ENCODE data around the gene ABCC11. TPM values are rescaled to one million over a fixed set of nuclear protein-coding genes. Genes with fewer than 3 reads are reported as not detected.

The ABCC11 gene
- polyA plus RNA-seq (2013, experiment 1 of 2): 0.03 TPM
- 0.01 TPM for polyA plus RNA-seq (2013, experiment 2 of 2)

DNA sequence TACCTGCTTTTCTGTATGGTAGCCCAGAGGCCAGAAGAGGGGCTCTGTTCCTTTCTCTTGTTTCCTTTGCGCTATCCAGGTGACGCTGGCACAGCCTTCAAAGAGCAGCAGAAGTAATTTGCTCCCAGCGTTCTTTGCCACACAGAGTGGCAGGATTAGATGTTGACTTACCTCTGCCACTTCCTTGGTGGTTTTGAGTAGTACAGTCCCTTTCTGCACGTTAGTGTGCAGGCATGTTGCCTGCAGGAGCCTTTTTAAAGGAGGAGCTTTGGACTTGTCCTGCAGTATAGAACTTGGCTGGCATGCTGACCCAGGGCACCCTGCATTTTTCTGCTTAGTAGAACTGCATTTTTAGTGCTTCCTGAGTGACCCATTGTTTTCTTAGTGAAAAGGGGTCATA lies at the start of gene ABCC11:
ABCC11 (minus strand) TSS at position 229 of the 400 bp plus-strand sequence. CDS start 15,618 bp downstream, outside the sequence.
- Histone ChIP-seq H4K91ac (ENCODE audit: low read depth, low read length, poor library complexity) (no peak within 1 kb of the TSS), H3K23ac (ENCODE audit: low read depth, low read length, poor library complexity) (no peak within 1 kb of the TSS), H3K4me3 (ENCODE audit: low read length in 2 of 2) (no peak within 1 kb of the TSS), H2BK120ac (ENCODE audit: low read depth, low read length) (no peak within 1 kb of the TSS), H2AK5ac (ENCODE audit: low read depth, low read length) (no peak within 1 kb of the TSS), H2BK5ac (ENCODE audit: low read length) (no peak within 1 kb of the TSS), H3K4ac (ENCODE audit: low read length) (no peak within 1 kb of the TSS), H3K4me2 (ENCODE audit: insufficient read depth, low read length, poor library complexity, severe bottlenecking) (no peak within 1 kb of the TSS), H3K9me3 (replicated peaks in 1 of 2; ENCODE audit: control insufficient read depth in 2 of 2, insufficient read depth in 1 of 2, low read depth in 1 of 2, low read length in 2 of 2) (no peaks in the 10 kb centered on the region), H2BK12ac (ENCODE audit: low read length) (no peak within 1 kb of the TSS), H3K4me1 (ENCODE audit: control insufficient read depth in 2 of 2, insufficient read depth in 1 of 2, low read depth in 1 of 2, low read length in 2 of 2) (peaks cover 5 to 6% of the 10 kb centered on the region in 2 donors), H3K36me3 (replicated peaks in 1 of 2; ENCODE audit: control insufficient read depth in 2 of 2, insufficient read depth in 2 of 2, low read length in 2 of 2) (peaks cover 2 to 6% of the 10 kb centered on the region in 2 donors), H2AFZ (ENCODE audit: low read length) (no peak within 1 kb of the TSS), H3K14ac (ENCODE audit: low read length) (no peak within 1 kb of the TSS), H4K8ac (ENCODE audit: low read depth, low read length) (no peak within 1 kb of the TSS), H3K18ac (ENCODE audit: low read length) (no peak within 1 kb of the TSS), H3K27me3 (ENCODE audit: control insufficient read depth in 3 of 3, insufficient read depth in 3 of 3, low read depth in 1 of 3, low read length in 3 of 3) (no peaks in the 10 kb centered on the region), H3K9ac (ENCODE audit: low read depth, low read length, poor library complexity) (no peak within 1 kb of the TSS), H3K79me1 (ENCODE audit: low read depth, low read length) (peaks cover 10% of the 10 kb centered on the region), H2BK15ac (ENCODE audit: low read length) (no peak within 1 kb of the TSS), H3K27ac (replicated peaks; ENCODE audit: low read length) (no peak within 1 kb of the TSS)
- WGBS, 2 donors (ENCODE audit: extremely low coverage in 2 of 2, insufficient read length in 2 of 2, insufficient replicate concordance in 1 of 2): no CpG with 5 or more reads among the region's 4 CpGs
- no peak for DNase-seq (ENCODE audit: low spot score)

DNA sequence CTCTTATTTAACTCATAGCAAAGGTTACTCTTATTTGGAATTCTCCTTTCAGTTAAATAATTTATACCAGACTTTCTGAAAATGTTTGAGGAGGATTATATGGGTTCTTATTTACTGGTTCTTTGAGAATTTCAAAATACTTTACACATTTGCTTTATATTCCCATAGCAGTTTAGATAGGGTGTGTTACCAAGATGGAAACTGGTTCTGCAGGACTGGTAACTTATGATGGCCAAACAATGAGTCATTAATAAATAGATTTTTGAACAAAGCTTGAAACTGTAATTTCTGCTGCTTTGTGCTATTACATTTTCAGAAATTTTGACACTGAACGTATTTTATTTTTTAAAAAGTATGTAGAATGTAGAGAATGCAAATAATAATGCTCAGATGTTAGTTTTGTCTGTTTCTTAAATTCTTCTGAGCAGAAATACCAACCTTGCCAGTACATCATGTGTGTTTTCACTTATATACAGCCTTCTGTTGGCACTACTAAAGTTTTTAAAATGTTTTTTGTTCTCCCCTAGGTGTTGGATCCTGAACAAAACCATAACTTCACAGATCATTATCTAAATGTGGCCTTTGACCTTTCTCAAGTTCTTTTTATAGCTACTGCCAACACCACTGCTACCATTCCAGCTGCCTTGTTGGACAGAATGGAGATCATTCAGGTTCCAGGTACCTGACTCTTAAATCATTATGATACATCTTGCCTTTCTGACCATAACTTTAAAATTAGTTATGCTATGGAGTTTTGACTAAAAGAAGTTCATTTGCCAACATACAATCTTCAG lies 48.3 kb upstream of the ABCC11 start:
- WGBS, 2 donors (ENCODE audit: extremely low coverage in 2 of 2, insufficient read length in 2 of 2, insufficient replicate concordance in 1 of 2): no CpG with 5 or more reads among the region's 1 CpG
- Histone ChIP-seq H3K36me3 (replicated peaks in 1 of 2; ENCODE audit: control insufficient read depth in 2 of 2, insufficient read depth in 2 of 2, low read length in 2 of 2) (peaks cover 2 to 68% of the 10 kb centered on the region in 2 donors), H4K91ac (ENCODE audit: low read depth, low read length, poor library complexity) (no peak overlapping the region), H3K9ac (ENCODE audit: low read depth, low read length, poor library complexity) (no peak overlapping the region), H3K27ac (replicated peaks; ENCODE audit: low read length) (no peak overlapping the region), H3K4me1 (ENCODE audit: control insufficient read depth in 2 of 2, insufficient read depth in 1 of 2, low read depth in 1 of 2, low read length in 2 of 2) (no peaks in the 10 kb centered on the region), H3K27me3 (ENCODE audit: control insufficient read depth in 3 of 3, insufficient read depth in 3 of 3, low read depth in 1 of 3, low read length in 3 of 3) (no peaks in the 10 kb centered on the region), H3K18ac (ENCODE audit: low read length) (no peak overlapping the region), H2AFZ (ENCODE audit: low read length) (no peak overlapping the region), H2BK12ac (ENCODE audit: low read length) (no peak overlapping the region), H3K4me3 (ENCODE audit: low read length in 2 of 2) (no peak overlapping the region), H3K23ac (ENCODE audit: low read depth, low read length, poor library complexity) (no peak overlapping the region), H3K9me3 (replicated peaks in 1 of 2; ENCODE audit: control insufficient read depth in 2 of 2, insufficient read depth in 1 of 2, low read depth in 1 of 2, low read length in 2 of 2) (no peaks in the 10 kb centered on the region), H3K79me1 (ENCODE audit: low read depth, low read length) (no peaks in the 10 kb centered on the region), H2AK5ac (ENCODE audit: low read depth, low read length) (no peak overlapping the region), H3K4me2 (ENCODE audit: insufficient read depth, low read length, poor library complexity, severe bottlenecking) (no peak overlapping the region), H3K14ac (ENCODE audit: low read length) (no peak overlapping the region), H2BK5ac (ENCODE audit: low read length) (no peak overlapping the region), H4K8ac (ENCODE audit: low read depth, low read length) (no peak overlapping the region), H3K4ac (ENCODE audit: low read length) (no peak overlapping the region), H2BK120ac (ENCODE audit: low read depth, low read length) (no peak overlapping the region), H2BK15ac (ENCODE audit: low read length) (no peak overlapping the region)
- DNase-seq (ENCODE audit: low spot score): no peak

DNA sequence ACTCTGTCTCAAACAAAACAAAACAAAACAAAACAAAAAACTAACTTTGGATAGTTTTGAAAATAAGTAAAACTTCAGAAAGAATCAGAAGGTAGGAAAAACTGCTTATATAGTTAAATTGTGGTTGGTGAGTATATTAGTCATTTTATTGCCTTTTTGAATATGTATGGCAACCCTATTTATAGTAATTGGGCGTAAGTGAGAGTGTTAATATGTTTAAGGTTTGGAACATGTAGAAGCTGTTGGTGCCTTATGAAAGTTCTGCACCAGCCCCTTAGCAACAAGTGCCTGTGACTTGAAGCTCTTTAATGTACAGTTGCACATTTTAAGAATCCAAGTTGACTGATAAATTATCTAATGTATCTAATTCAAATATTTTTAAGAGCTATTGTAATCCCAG lies 47.4 kb upstream of the ABCC11 start:
- no peak overlapping the region for H3K14ac ChIP-seq (ENCODE audit: low read length)
- no peaks in the 10 kb centered on the region for H3K4me1 ChIP-seq (ENCODE audit: control insufficient read depth in 2 of 2, insufficient read depth in 1 of 2, low read depth in 1 of 2, low read length in 2 of 2)
- no peak overlapping the region for H2BK15ac ChIP-seq (ENCODE audit: low read length)
- no peak overlapping the region for H3K18ac ChIP-seq (ENCODE audit: low read length)
- no peaks in the 10 kb centered on the region for H3K27me3 ChIP-seq (ENCODE audit: control insufficient read depth in 3 of 3, insufficient read depth in 3 of 3, low read depth in 1 of 3, low read length in 3 of 3)
- H3K9ac ChIP-seq (ENCODE audit: low read depth, low read length, poor library complexity): no peak overlapping the region
- H2AFZ ChIP-seq (ENCODE audit: low read length): no peak overlapping the region
- no peak overlapping the region for H2BK5ac ChIP-seq (ENCODE audit: low read length)
- no peaks in the 10 kb centered on the region for H3K9me3 ChIP-seq (replicated peaks in 1 of 2; ENCODE audit: control insufficient read depth in 2 of 2, insufficient read depth in 1 of 2, low read depth in 1 of 2, low read length in 2 of 2)
- H3K23ac ChIP-seq (ENCODE audit: low read depth, low read length, poor library complexity): no peak overlapping the region
- no peak overlapping the region for H3K4ac ChIP-seq (ENCODE audit: low read length)
- H2BK120ac ChIP-seq (ENCODE audit: low read depth, low read length): no peak overlapping the region
- no peak overlapping the region for H4K91ac ChIP-seq (ENCODE audit: low read depth, low read length, poor library complexity)
- H3K79me1 ChIP-seq (ENCODE audit: low read depth, low read length): no peaks in the 10 kb centered on the region
- peaks cover 5 to 68% of the 10 kb centered on the region in 2 donors for H3K36me3 ChIP-seq (replicated peaks in 1 of 2; ENCODE audit: control insufficient read depth in 2 of 2, insufficient read depth in 2 of 2, low read length in 2 of 2)
- no peak overlapping the region for H4K8ac ChIP-seq (ENCODE audit: low read depth, low read length)
- no peak overlapping the region for H3K4me2 ChIP-seq (ENCODE audit: insufficient read depth, low read length, poor library complexity, severe bottlenecking)
- no peak overlapping the region for H2BK12ac ChIP-seq (ENCODE audit: low read length)
- no peak for DNase-seq (ENCODE audit: low spot score)
- H3K27ac ChIP-seq (replicated peaks; ENCODE audit: low read length): no peak overlapping the region
- WGBS, 2 donors (ENCODE audit: extremely low coverage in 2 of 2, insufficient read length in 2 of 2, insufficient replicate concordance in 1 of 2): no CpG with 5 or more reads among the region's 1 CpG
- H3K4me3 ChIP-seq (ENCODE audit: low read length in 2 of 2): no peak overlapping the region
- no peak overlapping the region for H2AK5ac ChIP-seq (ENCODE audit: low read depth, low read length)

DNA sequence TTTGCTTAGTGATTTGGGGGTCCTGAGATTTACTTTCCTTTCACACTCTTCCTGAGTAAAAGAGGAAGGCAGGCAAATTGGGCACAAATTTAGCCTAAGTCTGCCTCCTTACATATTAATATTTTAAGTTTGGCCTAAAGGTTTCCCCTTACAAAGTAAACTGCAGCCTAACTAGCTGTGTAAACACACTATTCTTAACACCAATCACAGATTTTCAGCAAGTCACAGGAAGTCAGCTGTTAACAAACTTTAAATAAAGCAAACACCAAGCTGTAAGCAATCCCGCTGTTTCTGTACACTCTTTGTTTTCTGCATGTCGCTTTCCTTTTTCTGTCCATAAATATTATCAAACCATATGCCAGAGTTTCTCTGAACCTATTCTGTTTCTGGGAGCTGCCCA lies 45.1 kb upstream of the ABCC11 start:
- H3K23ac ChIP-seq (ENCODE audit: low read depth, low read length, poor library complexity): no peak overlapping the region
- no peak overlapping the region for H2BK15ac ChIP-seq (ENCODE audit: low read length)
- H3K4me3 ChIP-seq (ENCODE audit: low read length in 2 of 2): no peak overlapping the region
- peaks cover 2% of the 10 kb centered on the region for H3K79me1 ChIP-seq (ENCODE audit: low read depth, low read length)
- H3K9me3 ChIP-seq (replicated peaks in 1 of 2; ENCODE audit: control insufficient read depth in 2 of 2, insufficient read depth in 1 of 2, low read depth in 1 of 2, low read length in 2 of 2): peaks cover 0 to 5% of the 10 kb centered on the region in 2 donors
- H3K18ac ChIP-seq (ENCODE audit: low read length): no peak overlapping the region
- H2BK5ac ChIP-seq (ENCODE audit: low read length): no peak overlapping the region
- no peak overlapping the region for H2AK5ac ChIP-seq (ENCODE audit: low read depth, low read length)
- no peaks in the 10 kb centered on the region for H3K4me1 ChIP-seq (ENCODE audit: control insufficient read depth in 2 of 2, insufficient read depth in 1 of 2, low read depth in 1 of 2, low read length in 2 of 2)
- no peak overlapping the region for H3K4me2 ChIP-seq (ENCODE audit: insufficient read depth, low read length, poor library complexity, severe bottlenecking)
- no peak overlapping the region for H2AFZ ChIP-seq (ENCODE audit: low read length)
- WGBS, 2 donors (ENCODE audit: extremely low coverage in 2 of 2, insufficient read length in 2 of 2, insufficient replicate concordance in 1 of 2): no CpG with 5 or more reads among the region's 2 CpGs
- H3K36me3 ChIP-seq (replicated peaks in 1 of 2; ENCODE audit: control insufficient read depth in 2 of 2, insufficient read depth in 2 of 2, low read length in 2 of 2): peaks cover 3 to 75% of the 10 kb centered on the region in 2 donors
- DNase-seq (ENCODE audit: low spot score): no peak
- no peak overlapping the region for H2BK120ac ChIP-seq (ENCODE audit: low read depth, low read length)
- no peak overlapping the region for H2BK12ac ChIP-seq (ENCODE audit: low read length)
- no peak overlapping the region for H4K8ac ChIP-seq (ENCODE audit: low read depth, low read length)
- H3K9ac ChIP-seq (ENCODE audit: low read depth, low read length, poor library complexity): no peak overlapping the region
- no peaks in the 10 kb centered on the region for H3K27me3 ChIP-seq (ENCODE audit: control insufficient read depth in 3 of 3, insufficient read depth in 3 of 3, low read depth in 1 of 3, low read length in 3 of 3)
- H3K14ac ChIP-seq (ENCODE audit: low read length): no peak overlapping the region
- no peak overlapping the region for H3K27ac ChIP-seq (replicated peaks; ENCODE audit: low read length)
- H4K91ac ChIP-seq (ENCODE audit: low read depth, low read length, poor library complexity): no peak overlapping the region
- no peak overlapping the region for H3K4ac ChIP-seq (ENCODE audit: low read length)
